ENCODE measurements around the gene TCP1.

Gene TCP1

DNA sequence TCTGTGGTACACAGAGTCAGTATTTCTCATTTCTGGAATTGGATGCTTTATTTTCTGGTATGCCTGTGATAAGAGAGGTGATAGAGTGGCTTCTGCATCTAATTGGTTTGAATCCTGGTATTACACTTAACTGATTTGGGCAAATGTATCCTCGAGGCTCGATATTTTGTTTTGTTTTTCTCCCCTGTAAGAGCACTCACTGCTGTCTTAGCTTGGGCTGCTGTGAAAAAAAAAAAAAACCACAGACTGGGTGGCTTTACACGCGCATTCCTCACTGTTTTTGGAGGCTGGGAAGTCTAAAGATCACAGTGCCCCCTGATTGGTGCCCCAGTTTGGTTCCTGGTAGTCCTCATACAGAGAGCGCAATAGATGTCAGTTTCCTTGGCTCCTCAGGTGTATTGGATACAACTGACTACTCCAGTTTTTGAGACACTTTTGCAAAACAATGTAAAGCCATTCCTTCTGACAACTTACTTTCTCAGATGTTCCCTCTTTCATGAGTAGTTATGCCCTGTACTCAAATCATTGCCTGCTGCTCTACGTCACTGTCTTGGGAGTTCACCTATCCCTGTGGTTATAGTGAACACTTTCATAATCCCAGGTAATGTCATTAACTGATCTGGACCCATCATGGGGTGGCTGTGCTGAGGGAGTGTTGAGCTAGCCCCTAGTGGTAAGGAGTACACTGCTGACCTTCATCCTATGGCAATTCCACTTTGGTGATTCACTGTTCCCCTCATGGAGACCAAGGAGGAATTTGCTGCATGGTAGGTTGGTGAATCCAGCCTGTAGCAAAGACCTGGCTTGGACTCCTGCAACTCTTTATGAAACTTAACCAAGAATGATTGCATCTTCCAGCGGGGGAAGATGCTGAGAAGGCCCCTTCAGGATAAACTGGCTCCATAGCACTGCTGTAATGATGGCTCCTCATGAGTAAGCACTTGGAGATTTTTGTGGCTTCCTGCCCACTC lies 31.1 kb downstream of the TCP1 start:
- no peak overlapping the region for H2BK120ac ChIP-seq (ENCODE audit: insufficient read depth, low read length, poor library complexity)
- H3K4me2 ChIP-seq (ENCODE audit: low read length), result peak overlapping the region; percentile 9
- H3K4me3 ChIP-seq (ENCODE audit: low read depth, low read length), result no peak overlapping the region
- WGBS (ENCODE audit: extremely low coverage, insufficient coverage, insufficient read length), result no CpG with 5 or more reads among the region's 7 CpGs
- no peak overlapping the region for H2AFZ ChIP-seq (ENCODE audit: insufficient read depth, low read length, poor library complexity)
- peak in 1 of 2 donors; percentile 26 for DNase-seq
- peaks cover 20% of the 10 kb centered on the region for H3K79me1 ChIP-seq (ENCODE audit: low read length)
- H3K27me3 ChIP-seq (ENCODE audit: insufficient read depth, low read length), result no peaks in the 10 kb centered on the region
- H2AK5ac ChIP-seq (ENCODE audit: low read length), result no peak overlapping the region
- peaks cover 14% of the 10 kb centered on the region for H3K79me2 ChIP-seq (ENCODE audit: control insufficient read depth, insufficient read depth, low read length, poor library complexity)
- H4K91ac ChIP-seq (ENCODE audit: low read depth, low read length), result no peak overlapping the region
- no peak overlapping the region for H3K18ac ChIP-seq (ENCODE audit: low read length)
- no peak overlapping the region for H3K9ac ChIP-seq (ENCODE audit: low read length)
- peak overlapping the region; percentile 26 for H3K27ac ChIP-seq (ENCODE audit: low read depth, low read length)
- H3K23ac ChIP-seq (ENCODE audit: low read length), result peak overlapping the region; percentile 41
- no peak overlapping the region for H3K4ac ChIP-seq (ENCODE audit: low read depth, low read length)
- H3K36me3 ChIP-seq (ENCODE audit: control insufficient read depth in 1 of 2, insufficient read depth in 2 of 2, low read length in 2 of 2), result peaks cover 22 to 38% of the 10 kb centered on the region in 2 experiments
- no peaks in the 10 kb centered on the region for H3K9me3 ChIP-seq (ENCODE audit: insufficient read depth, low read depth, low read length)
- no peak overlapping the region for H4K8ac ChIP-seq (ENCODE audit: low read depth, low read length)
- peaks cover 17 to 28% of the 10 kb centered on the region in 2 experiments for H3K4me1 ChIP-seq (ENCODE audit: control insufficient read depth in 1 of 2, insufficient read depth in 2 of 2, low read length in 2 of 2)
- no peak overlapping the region for H2BK12ac ChIP-seq (ENCODE audit: low read length)
- H3K14ac ChIP-seq (ENCODE audit: low read length), result no peak overlapping the region
- no peak overlapping the region for H4K12ac ChIP-seq (ENCODE audit: low read depth, low read length)
- no peak overlapping the region for H2BK5ac ChIP-seq (ENCODE audit: low read depth, low read length, poor library complexity)

GRCh38 chr6:159756508-159756907 lies 32.9 kb downstream of the TCP1 start:
- no CpG with 5 or more reads among the region's 4 CpGs for WGBS (ENCODE audit: extremely low coverage, insufficient coverage, insufficient read length)
- Histone ChIP-seq H2BK120ac (ENCODE audit: insufficient read depth, low read length, poor library complexity) (no peak overlapping the region), H2BK12ac (ENCODE audit: low read length) (no peak overlapping the region), H3K79me1 (ENCODE audit: low read length) (peaks cover 8% of the 10 kb centered on the region), H3K4me2 (ENCODE audit: low read length) (no peak overlapping the region), H3K4me3 (ENCODE audit: low read depth, low read length) (no peak overlapping the region), H4K91ac (ENCODE audit: low read depth, low read length) (no peak overlapping the region), H3K14ac (ENCODE audit: low read length) (no peak overlapping the region), H4K12ac (ENCODE audit: low read depth, low read length) (no peak overlapping the region), H3K23ac (ENCODE audit: low read length) (no peak overlapping the region), H3K36me3 (ENCODE audit: control insufficient read depth in 1 of 2, insufficient read depth in 2 of 2, low read length in 2 of 2) (peaks cover 19 to 38% of the 10 kb centered on the region in 2 experiments), H3K9me3 (ENCODE audit: insufficient read depth, low read depth, low read length) (no peaks in the 10 kb centered on the region), H3K27me3 (ENCODE audit: insufficient read depth, low read length) (no peaks in the 10 kb centered on the region), H3K18ac (ENCODE audit: low read length) (no peak overlapping the region), H3K27ac (ENCODE audit: low read depth, low read length) (no peak overlapping the region), H3K79me2 (ENCODE audit: control insufficient read depth, insufficient read depth, low read length, poor library complexity) (peaks cover 3% of the 10 kb centered on the region), H4K8ac (ENCODE audit: low read depth, low read length) (no peak overlapping the region), H3K9ac (ENCODE audit: low read length) (no peak overlapping the region), H2AK5ac (ENCODE audit: low read length) (no peak overlapping the region), H3K4ac (ENCODE audit: low read depth, low read length) (no peak overlapping the region), H2BK5ac (ENCODE audit: low read depth, low read length, poor library complexity) (no peak overlapping the region), H2AFZ (ENCODE audit: insufficient read depth, low read length, poor library complexity) (no peak overlapping the region), H3K4me1 (ENCODE audit: control insufficient read depth in 1 of 2, insufficient read depth in 2 of 2, low read length in 2 of 2) (peaks cover 8 to 19% of the 10 kb centered on the region in 2 experiments)
- no peak for DNase-seq

DNA sequence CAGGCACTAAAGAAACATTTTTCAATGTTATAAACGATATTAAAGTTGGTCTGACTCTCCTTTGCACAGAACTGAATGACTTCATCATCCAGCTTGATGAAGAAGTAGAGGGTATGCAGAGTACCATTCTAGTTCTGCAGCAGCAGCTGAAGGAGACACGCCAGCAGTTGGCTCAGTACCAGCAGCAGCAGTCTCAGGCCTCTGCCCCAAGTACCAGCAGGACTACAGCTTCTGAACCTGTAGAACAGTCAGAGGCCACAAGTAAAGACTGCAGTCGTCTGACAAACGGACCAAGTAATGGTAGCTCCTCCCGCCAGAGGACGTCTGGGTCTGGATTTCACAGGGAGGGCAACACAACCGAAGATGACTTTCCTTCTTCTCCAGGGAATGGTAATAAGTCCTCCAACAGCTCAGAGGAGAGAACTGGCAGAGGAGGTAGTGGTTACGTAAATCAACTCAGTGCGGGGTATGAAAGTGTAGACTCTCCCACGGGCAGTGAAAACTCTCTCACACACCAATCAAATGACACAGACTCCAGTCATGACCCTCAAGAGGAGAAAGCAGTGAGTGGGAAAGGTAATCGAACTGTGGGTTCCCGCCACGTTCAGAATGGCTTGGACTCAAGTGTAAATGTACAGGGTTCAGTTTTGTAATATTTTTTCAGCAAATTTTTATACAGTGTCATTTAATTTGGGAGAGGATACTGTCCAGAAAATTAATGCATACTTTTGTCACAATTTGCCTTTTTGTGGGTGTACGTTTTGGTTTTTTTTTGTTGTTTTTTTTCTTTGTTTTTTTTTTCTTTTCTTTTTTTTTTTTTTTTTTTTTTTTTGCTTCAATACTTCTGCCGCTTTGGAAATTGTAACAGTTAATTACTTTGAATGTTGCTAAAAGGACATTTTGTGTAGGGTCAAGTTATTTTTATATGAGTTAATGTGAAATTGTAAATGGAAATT lies 34.2 kb downstream of the TCP1 start:
- Histone ChIP-seq H2AK5ac (ENCODE audit: low read length) (no peak overlapping the region), H3K4me2 (ENCODE audit: low read length) (no peak overlapping the region), H3K27me3 (ENCODE audit: insufficient read depth, low read length) (no peaks in the 10 kb centered on the region), H3K9ac (ENCODE audit: low read length) (no peak overlapping the region), H2BK120ac (ENCODE audit: insufficient read depth, low read length, poor library complexity) (no peak overlapping the region), H3K79me2 (ENCODE audit: control insufficient read depth, insufficient read depth, low read length, poor library complexity) (no peaks in the 10 kb centered on the region), H4K91ac (ENCODE audit: low read depth, low read length) (no peak overlapping the region), H2AFZ (ENCODE audit: insufficient read depth, low read length, poor library complexity) (no peak overlapping the region), H3K23ac (ENCODE audit: low read length) (no peak overlapping the region), H3K4me3 (ENCODE audit: low read depth, low read length) (no peak overlapping the region), H2BK12ac (ENCODE audit: low read length) (no peak overlapping the region), H4K12ac (ENCODE audit: low read depth, low read length) (peak overlapping the region; percentile 36), H3K79me1 (ENCODE audit: low read length) (no peaks in the 10 kb centered on the region), H3K4me1 (ENCODE audit: control insufficient read depth in 1 of 2, insufficient read depth in 2 of 2, low read length in 2 of 2) (peaks cover 2 to 10% of the 10 kb centered on the region in 2 experiments), H2BK5ac (ENCODE audit: low read depth, low read length, poor library complexity) (no peak overlapping the region), H3K14ac (ENCODE audit: low read length) (no peak overlapping the region), H3K4ac (ENCODE audit: low read depth, low read length) (no peak overlapping the region), H3K18ac (ENCODE audit: low read length) (no peak overlapping the region), H3K36me3 (ENCODE audit: control insufficient read depth in 1 of 2, insufficient read depth in 2 of 2, low read length in 2 of 2) (peaks cover 22 to 38% of the 10 kb centered on the region in 2 experiments), H4K8ac (ENCODE audit: low read depth, low read length) (no peak overlapping the region), H3K27ac (ENCODE audit: low read depth, low read length) (no peak overlapping the region), H3K9me3 (ENCODE audit: insufficient read depth, low read depth, low read length) (no peaks in the 10 kb centered on the region)
- DNase-seq, result peak; percentile 55 to 59
- no CpG with 5 or more reads among the region's 15 CpGs for WGBS (ENCODE audit: extremely low coverage, insufficient coverage, insufficient read length)

GRCh38 chr6:159754401-159754800 lies 35.0 kb downstream of the TCP1 start:
- no peak overlapping the region for H3K23ac ChIP-seq (ENCODE audit: low read length)
- no peak overlapping the region for H2BK5ac ChIP-seq (ENCODE audit: low read depth, low read length, poor library complexity)
- H2AK5ac ChIP-seq (ENCODE audit: low read length), result no peak overlapping the region
- no peaks in the 10 kb centered on the region for H3K79me2 ChIP-seq (ENCODE audit: control insufficient read depth, insufficient read depth, low read length, poor library complexity)
- H3K4me1 ChIP-seq (ENCODE audit: control insufficient read depth in 1 of 2, insufficient read depth in 2 of 2, low read length in 2 of 2), result peaks cover 0 to 8% of the 10 kb centered on the region in 2 experiments
- no peak overlapping the region for H2BK120ac ChIP-seq (ENCODE audit: insufficient read depth, low read length, poor library complexity)
- no peak overlapping the region for H3K27ac ChIP-seq (ENCODE audit: low read depth, low read length)
- H3K9me3 ChIP-seq (ENCODE audit: insufficient read depth, low read depth, low read length), result no peaks in the 10 kb centered on the region
- H3K4me2 ChIP-seq (ENCODE audit: low read length), result no peak overlapping the region
- no peak overlapping the region for H3K9ac ChIP-seq (ENCODE audit: low read length)
- no CpG with 5 or more reads among the region's 2 CpGs for WGBS (ENCODE audit: extremely low coverage, insufficient coverage, insufficient read length)
- no peak overlapping the region for H4K91ac ChIP-seq (ENCODE audit: low read depth, low read length)
- H3K27me3 ChIP-seq (ENCODE audit: insufficient read depth, low read length), result no peaks in the 10 kb centered on the region
- no peak overlapping the region for H3K4me3 ChIP-seq (ENCODE audit: low read depth, low read length)
- H4K12ac ChIP-seq (ENCODE audit: low read depth, low read length), result no peak overlapping the region
- no peak overlapping the region for H2BK12ac ChIP-seq (ENCODE audit: low read length)
- no peak overlapping the region for H3K4ac ChIP-seq (ENCODE audit: low read depth, low read length)
- no peak for DNase-seq
- H3K36me3 ChIP-seq (ENCODE audit: control insufficient read depth in 1 of 2, insufficient read depth in 2 of 2, low read length in 2 of 2), result peaks cover 22 to 40% of the 10 kb centered on the region in 2 experiments
- H3K18ac ChIP-seq (ENCODE audit: low read length), result no peak overlapping the region
- no peak overlapping the region for H4K8ac ChIP-seq (ENCODE audit: low read depth, low read length)
- H2AFZ ChIP-seq (ENCODE audit: insufficient read depth, low read length, poor library complexity), result no peak overlapping the region
- H3K14ac ChIP-seq (ENCODE audit: low read length), result no peak overlapping the region
- H3K79me1 ChIP-seq (ENCODE audit: low read length), result no peaks in the 10 kb centered on the region

Data from trophoblast cell (in vitro differentiated cells and primary cell).